B cell (primary cell): Measurements from ENCODE around the gene VPS11.

Source experiments
- CTCF ChIP-seq: fragments of 200-600 bp; IDR thresholded peaks from one replicate; pipeline ENCODE4 v1.8.0; 2022; ENCODE audit warnings: antibody characterized with exemption, mild to moderate bottlenecking
- EZH2 ChIP-seq: IDR thresholded peaks from 2 replicates; pipeline ENCODE4 v1.6.1; 2012; ENCODE audit warnings: borderline replicate concordance, low read depth, mild to moderate bottlenecking, moderate library complexity, low read length; ENCODE audit not compliant: insufficient read depth, poor library complexity, severe bottlenecking

GRCh38 chr11:119110439-119110838, 42.8 kb downstream of the VPS11 start:
- TF ChIP-seq CTCF (no peak), EZH2 (no peak)
